Measurements from ENCODE around the gene HSP90B1. TPM values are rescaled to one million over a fixed set of nuclear protein-coding genes. Genes with fewer than 3 reads are reported as not detected.

HSP90B1 gene
- total RNA-seq, 3 donors from 2014 or later (not counting 1 experiment from before 2014, with no cell fraction given) = 282 to 390 (median 389) TPM

GRCh38 chr12:103960616-103961227, 30.5 kb downstream of the HSP90B1 start:
- no peak overlapping the region for H3K4me3 Mint-ChIP-seq
- Histone ChIP-seq H3K4me3 (ENCODE audit: low read length) (no peak overlapping the region), H3K9me3 (ENCODE audit: control insufficient read depth, insufficient read depth, low read length) (no peaks in the 10 kb centered on the region), H3K4me1 (ENCODE audit: control insufficient read depth, insufficient read depth, low read length) (peaks cover 21% of the 10 kb centered on the region), H3K27me3 (ENCODE audit: control insufficient read depth, insufficient read depth, low read length) (no peaks in the 10 kb centered on the region), H3K27ac (ENCODE audit: low read length) (no peak overlapping the region), H3K36me3 (ENCODE audit: control insufficient read depth, insufficient read depth, low read length) (no peaks in the 10 kb centered on the region)
- no peaks in the 10 kb centered on the region for H3K9me3 Mint-ChIP-seq
- no peak overlapping the region for H3K27ac Mint-ChIP-seq
- ATAC-seq (no peak), DNase-seq (no peak)
- no peaks in the 10 kb centered on the region for H3K36me3 Mint-ChIP-seq
- TF ChIP-seq CTCF (IDR thresholded peaks at IDR 0.05) = no peak
- H3K4me1 Mint-ChIP-seq = peaks cover 31% of the 10 kb centered on the region in 2 donors
- H3K27me3 Mint-ChIP-seq (ENCODE audit: low read depth in 2 of 2) = no peaks in the 10 kb centered on the region
- intact Hi-C loops (cut with micrococcal nuclease) = no loop called here
- 87% methylated on average over 7 of the region's 7 CpGs for WGBS (ENCODE audit: insufficient coverage)

GRCh38 chr12:103962493-103962892, 32.3 kb downstream of the HSP90B1 start:
- H3K36me3 ChIP-seq (ENCODE audit: control insufficient read depth, insufficient read depth, low read length) = no peaks in the 10 kb centered on the region
- Mint-ChIP-seq H3K36me3 (no peaks in the 10 kb centered on the region), H3K27ac (peak overlapping the region; percentile 42 to 43), H3K4me1 (peaks cover 26 to 28% of the 10 kb centered on the region in 2 donors), H3K9me3 (no peaks in the 10 kb centered on the region), H3K27me3 (ENCODE audit: low read depth in 2 of 2) (no peaks in the 10 kb centered on the region), H3K4me3 (no peak overlapping the region)
- H3K27ac ChIP-seq (ENCODE audit: low read length) = no peak overlapping the region
- H3K27me3 ChIP-seq (ENCODE audit: control insufficient read depth, insufficient read depth, low read length) = no peaks in the 10 kb centered on the region
- H3K9me3 ChIP-seq (ENCODE audit: control insufficient read depth, insufficient read depth, low read length) = no peaks in the 10 kb centered on the region
- no peak for ATAC-seq
- 42% methylated on average over 1 of the region's 1 CpG for WGBS (ENCODE audit: insufficient coverage)
- no peak for TF ChIP-seq CTCF (IDR thresholded peaks at IDR 0.05)
- no peak overlapping the region for H3K4me3 ChIP-seq (ENCODE audit: low read length)
- intact Hi-C loops (cut with micrococcal nuclease) = no loop called here
- no peak for DNase-seq
- peaks cover 15% of the 10 kb centered on the region for H3K4me1 ChIP-seq (ENCODE audit: control insufficient read depth, insufficient read depth, low read length)

- H3K36me3 ChIP-seq (ENCODE audit: control insufficient read depth, insufficient read depth, low read length) = no peaks in the 10 kb centered on the region
- no peaks in the 10 kb centered on the region for H3K27me3 Mint-ChIP-seq (ENCODE audit: low read depth in 2 of 2)
- no peak for TF ChIP-seq CTCF (IDR thresholded peaks at IDR 0.05)
- H3K27me3 ChIP-seq (ENCODE audit: control insufficient read depth, insufficient read depth, low read length) = no peaks in the 10 kb centered on the region
- peak overlapping the region; percentile 97 to 98 for H3K27ac Mint-ChIP-seq
- intact Hi-C loops (cut with micrococcal nuclease) = loop anchor here (1.0 to 5.0 kb wide), 4 partner anchors 8 to 100 kb away; partner anchors contain the start of genes HCFC2 and HSP90B1
- H3K4me1 ChIP-seq (ENCODE audit: control insufficient read depth, insufficient read depth, low read length) = peaks cover 12% of the 10 kb centered on the region
- H3K4me1 Mint-ChIP-seq = peaks cover 43 to 48% of the 10 kb centered on the region in 2 donors
- no peaks in the 10 kb centered on the region for H3K9me3 Mint-ChIP-seq
- no peak for DNase-seq
- peak overlapping the region; percentile 91 for H3K27ac ChIP-seq (ENCODE audit: low read length)
- 63% methylated on average over 2 of the region's 3 CpGs for WGBS (ENCODE audit: insufficient coverage)
- H3K9me3 ChIP-seq (ENCODE audit: control insufficient read depth, insufficient read depth, low read length) = no peaks in the 10 kb centered on the region
- peak overlapping the region; percentile 99 for H3K4me3 Mint-ChIP-seq
- ATAC-seq = no peak
- H3K36me3 Mint-ChIP-seq = no peaks in the 10 kb centered on the region
- H3K4me3 ChIP-seq (ENCODE audit: low read length) = peak overlapping the region; percentile 78
Measured at GRCh38 chr12:103964805-103965204, 34.6 kb downstream of the HSP90B1 start.

- Histone ChIP-seq H3K27me3 (ENCODE audit: control insufficient read depth, insufficient read depth, low read length) (no peaks in the 10 kb centered on the region), H3K36me3 (ENCODE audit: control insufficient read depth, insufficient read depth, low read length) (no peaks in the 10 kb centered on the region), H3K9me3 (ENCODE audit: control insufficient read depth, insufficient read depth, low read length) (no peaks in the 10 kb centered on the region), H3K27ac (ENCODE audit: low read length) (peak overlapping the region; percentile 91), H3K4me1 (ENCODE audit: control insufficient read depth, insufficient read depth, low read length) (peaks cover 12% of the 10 kb centered on the region), H3K4me3 (ENCODE audit: low read length) (peak overlapping the region; percentile 78)
- ATAC-seq (no peak), DNase-seq (no peak)
- peak overlapping the region; percentile 99 for H3K4me3 Mint-ChIP-seq
- no peak for TF ChIP-seq CTCF (IDR thresholded peaks at IDR 0.05)
- H3K9me3 Mint-ChIP-seq = no peaks in the 10 kb centered on the region
- H3K27ac Mint-ChIP-seq = peak overlapping the region; percentile 97 to 98
- intact Hi-C loops (cut with micrococcal nuclease) = loop anchor here (1.0 to 5.0 kb wide), 4 partner anchors 8 to 100 kb away; partner anchors contain the start of genes HCFC2 and HSP90B1
- WGBS (ENCODE audit: insufficient coverage) = 0% methylated on average over 2 of the region's 11 CpGs
- no peaks in the 10 kb centered on the region for H3K36me3 Mint-ChIP-seq
- peaks cover 44 to 49% of the 10 kb centered on the region in 2 donors for H3K4me1 Mint-ChIP-seq
- no peaks in the 10 kb centered on the region for H3K27me3 Mint-ChIP-seq (ENCODE audit: low read depth in 2 of 2)
Measured at GRCh38 chr12:103965255-103965589, 35.0 kb downstream of the HSP90B1 start.
